Measurements from ENCODE around the gene TNFRSF1B.

- TF ChIP-seq CTCF (IDR thresholded peaks at IDR 0.05; ENCODE audit: control extremely low read depth in 1 of 3, insufficient read depth in 1 of 3, low read depth in 1 of 3, low read length in 3 of 3) (no peak), POLR2A (IDR thresholded peaks at IDR 0.05; ENCODE audit: control extremely low read depth in 1 of 2, low read depth in 2 of 2, low read length in 2 of 2) (no peak)
Observed at GRCh38 chr1:12157366-12158231, 9.2 kb upstream of the TNFRSF1B start.

All from H1 (cell line).